HepG2 (cell line): Measurements from ENCODE around the gene ALDH18A1. TPM values are rescaled to one million over a fixed set of nuclear protein-coding genes. Genes with fewer than 3 reads are reported as not detected.
A peak's percentile ranks its signal among the peaks of the same experiment; 100 is the strongest.

ENCODE experiments used
- GFI1 ChIP-seq: sonication (generic); formaldehyde crosslinking; IDR thresholded peaks from 2 replicates; pipeline ENCODE4 v1.5.0; 2020; ENCODE audit warnings: missing genetic modification reagents, mild to moderate bottlenecking, borderline replicate concordance
- GZF1 ChIP-seq: sonication (generic); formaldehyde crosslinking; IDR thresholded peaks from 2 replicates; pipeline ENCODE4 v1.5.1; 2020; ENCODE audit warnings: mild to moderate bottlenecking, missing genetic modification reagents
- HDAC1 ChIP-seq: sonication (generic); formaldehyde crosslinking; IDR thresholded peaks from 2 replicates; pipeline ENCODE4 v1.5.1; 2020; ENCODE audit warnings: mild to moderate bottlenecking, missing genetic modification reagents
- HDAC2 ChIP-seq: sonication (generic); formaldehyde crosslinking; IDR thresholded peaks from 2 replicates; pipeline ENCODE4 v1.4.0; 2020; ENCODE audit warnings: missing genetic modification reagents
- HNF4A ChIP-seq: sonication (generic); formaldehyde crosslinking; IDR thresholded peaks from 2 replicates; pipeline ENCODE4 v1.4.0; 2020; ENCODE audit warnings: missing genetic modification reagents
- MIER3 ChIP-seq: IDR thresholded peaks from 2 replicates; pipeline ENCODE4 v1.6.1; 2016; ENCODE audit warnings: missing compliant biosample characterization, borderline replicate concordance
- NFE2 ChIP-seq: sonication (generic); formaldehyde crosslinking; IDR thresholded peaks from 2 replicates; pipeline ENCODE4 v1.4.0; 2020; ENCODE audit warnings: missing genetic modification reagents
- SP4 ChIP-seq: sonication (generic); formaldehyde crosslinking; IDR thresholded peaks from 2 replicates; pipeline ENCODE4 v1.8.1; 2023; ENCODE audit warnings: mild to moderate bottlenecking, missing genetic modification reagents
- TBX2 ChIP-seq: sonication (generic); formaldehyde crosslinking; IDR thresholded peaks from 2 replicates; pipeline ENCODE4 v1.5.0; 2020; ENCODE audit warnings: missing genetic modification reagents, mild to moderate bottlenecking, borderline replicate concordance
- ZNF609 ChIP-seq: sonication (generic); formaldehyde crosslinking; IDR thresholded peaks from 2 replicates; pipeline ENCODE4 v1.4.0; 2020; ENCODE audit warnings: mild to moderate bottlenecking, missing genetic modification reagents, borderline replicate concordance
- ZSCAN30 ChIP-seq: sonication (generic); formaldehyde crosslinking; IDR thresholded peaks from 2 replicates; pipeline ENCODE4 v1.5.0; 2020; ENCODE audit warnings: mild to moderate bottlenecking, missing genetic modification reagents
- polyA plus RNA-seq, 8 experiments: library from polyadenylated mRNA; depleted of rRNA in 3 of 8; stranded (reverse) in 7 of 8; unstranded in 1 of 8; fragments of >200 nt; fragmentation: Illumina TruSeq in 4 of 8; extraction: Trizol in 4 of 8; gene quantifications; 2 replicates each; pipeline versions ENCODE4 v1.2.1 to v1.2.3, GENCODE V29; 2011 to 2016; ENCODE audit warnings: low read depth in 4 of 8, missing spikeins in 1 of 8, mixed read lengths in 1 of 8; ENCODE audit not compliant: insufficient read depth in 1 of 8
- total RNA-seq, 5 experiments: library from RNA; depleted of rRNA; stranded (reverse); fragments of >200 nt; fragmentation: Illumina TruSeq; extraction: Trizol; gene quantifications; 2 replicates each; pipeline ENCODE4 v1.2.3, GENCODE V29; 2016; ENCODE audit warnings: low read depth in 1 of 5
- TF ChIP-seq, protein P1 (sequence below): sonication (generic); formaldehyde crosslinking; IDR thresholded peaks from 2 replicates; pipeline ENCODE4 v1.5.1; 2020; ENCODE audit warnings: mild to moderate bottlenecking, missing genetic modification reagents

Gene ALDH18A1
- total and polyA plus RNA-seq, 2 of the 13 experiments (the other 11 are each of a cell fraction or from before 2014, with no cell fraction given): 180 to 263 TPM

- TF ChIP-seq ZNF609 (CRISPR knock-in tag) (peak; percentile 24; the same call in 1 of the 2 replicates), NFE2 (CRISPR knock-in tag) (no peak), GFI1 (CRISPR knock-in tag) (peak; percentile 73; the same call in 1 of the 2 replicates), HNF4A (CRISPR knock-in tag) (peak; percentile 67), HDAC2 (CRISPR knock-in tag) (peak; percentile 88; the same call in 1 of the 2 replicates), ZSCAN30 (CRISPR knock-in tag) (no peak), TBX2 (CRISPR knock-in tag) (peak; percentile 82), GZF1 (CRISPR knock-in tag) (peak; percentile 88), HDAC1 (CRISPR knock-in tag) (peak; percentile 88), SP4 (CRISPR knock-in tag) (peak; percentile 59; the same call in 1 of the 2 replicates), MIER3 (CRISPR knock-in tag) (0 out of 2 replicates have a peak, but pooled peaks have one; percentile 42)
- TF ChIP-seq, protein P1, sequence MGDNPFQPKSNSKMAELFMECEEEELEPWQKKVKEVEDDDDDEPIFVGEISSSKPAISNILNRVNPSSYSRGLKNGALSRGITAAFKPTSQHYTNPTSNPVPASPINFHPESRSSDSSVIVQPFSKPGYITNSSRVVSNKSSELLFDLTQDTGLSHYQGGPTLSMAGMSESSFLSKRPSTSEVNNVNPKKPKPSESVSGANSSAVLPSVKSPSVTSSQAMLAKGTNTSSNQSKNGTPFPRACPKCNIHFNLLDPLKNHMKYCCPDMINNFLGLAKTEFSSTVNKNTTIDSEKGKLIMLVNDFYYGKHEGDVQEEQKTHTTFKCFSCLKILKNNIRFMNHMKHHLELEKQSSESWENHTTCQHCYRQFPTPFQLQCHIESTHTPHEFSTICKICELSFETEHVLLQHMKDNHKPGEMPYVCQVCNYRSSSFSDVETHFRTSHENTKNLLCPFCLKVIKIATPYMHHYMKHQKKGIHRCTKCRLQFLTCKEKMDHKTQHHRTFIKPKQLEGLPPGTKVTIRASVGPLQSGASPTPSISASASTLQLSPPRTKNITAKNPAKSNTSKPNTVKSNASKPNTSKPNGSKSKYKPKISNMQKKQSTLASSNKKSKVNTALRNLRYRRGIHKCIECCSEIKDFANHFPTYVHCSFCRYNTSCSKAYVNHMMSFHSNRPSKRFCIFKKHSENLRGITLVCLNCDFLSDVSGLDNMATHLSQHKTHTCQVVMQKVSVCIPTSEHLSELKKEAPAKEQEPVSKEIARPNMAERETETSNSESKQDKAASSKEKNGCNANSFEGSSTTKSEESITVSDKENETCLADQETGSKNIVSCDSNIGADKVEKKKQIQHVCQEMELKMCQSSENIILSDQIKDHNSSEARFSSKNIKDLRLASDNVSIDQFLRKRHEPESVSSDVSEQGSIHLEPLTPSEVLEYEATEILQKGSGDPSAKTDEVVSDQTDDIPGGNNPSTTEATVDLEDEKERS (CRISPR knock-in tag): 0 out of 2 replicates have a peak, but pooled peaks have one; percentile 70
Observed at GRCh38 chr10:95640891-95641315, 15.6 kb downstream of the ALDH18A1 start (continued).
